Lung microvascular endothelial cell (primary cell): ENCODE results near the gene NRTN. TPM values are rescaled to one million over a fixed set of nuclear protein-coding genes. Genes with fewer than 3 reads are reported as not detected.
A peak's percentile ranks its signal among the peaks of the same experiment; 100 is the strongest.
"Not testable (repeated sequence)": the region's sequence is repeated elsewhere in the genome, so short reads cannot be mapped to it uniquely, and the experiment has no call there.

ENCODE experiments used
- DNase-seq, 2 donors: peaks; one replicate each; pipeline versions ENCODE4 v3.0.0 to v3.0.0-alpha.2; 2010; ENCODE audit warnings: low read depth in 2 of 2
- total RNA-seq: library from RNA; depleted of rRNA; stranded (reverse); fragments of >200 nt; gene quantifications from 2 replicates; pipeline ENCODE4 v1.2.1, GENCODE V29; 2014

Gene NRTN
- total RNA-seq, 1 donor from 2014 or later: 0.99 TPM

DNA sequence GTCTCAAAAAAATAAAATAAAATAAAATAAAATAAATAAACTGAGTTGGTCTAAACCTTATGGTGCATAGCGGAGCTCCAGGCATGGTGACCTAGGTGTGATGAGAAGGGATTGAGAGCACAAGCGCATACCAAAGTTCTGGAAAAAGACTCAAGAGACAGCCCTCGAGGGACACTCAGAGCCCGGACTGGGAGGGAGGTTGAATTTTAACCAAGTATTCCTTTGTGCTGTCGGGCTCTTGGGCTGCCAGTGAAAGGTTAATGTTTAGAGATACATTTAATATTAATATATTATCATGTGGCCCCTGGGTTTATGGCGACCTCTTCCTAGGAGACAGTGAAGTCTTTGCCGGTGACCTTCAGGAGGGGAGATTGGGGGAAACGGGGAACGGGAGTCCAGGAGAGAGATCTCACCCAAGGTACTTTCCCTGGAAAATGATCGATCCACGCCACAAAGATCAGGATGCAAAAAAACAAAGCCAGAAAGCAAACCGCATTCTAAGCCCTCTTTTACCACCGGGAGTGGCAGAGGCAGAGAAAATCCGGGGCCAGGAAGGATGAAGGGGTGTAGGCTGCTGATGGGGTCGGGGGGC, 33.0 kb downstream of the NRTN start:
- DNase-seq: no peak

DNA sequence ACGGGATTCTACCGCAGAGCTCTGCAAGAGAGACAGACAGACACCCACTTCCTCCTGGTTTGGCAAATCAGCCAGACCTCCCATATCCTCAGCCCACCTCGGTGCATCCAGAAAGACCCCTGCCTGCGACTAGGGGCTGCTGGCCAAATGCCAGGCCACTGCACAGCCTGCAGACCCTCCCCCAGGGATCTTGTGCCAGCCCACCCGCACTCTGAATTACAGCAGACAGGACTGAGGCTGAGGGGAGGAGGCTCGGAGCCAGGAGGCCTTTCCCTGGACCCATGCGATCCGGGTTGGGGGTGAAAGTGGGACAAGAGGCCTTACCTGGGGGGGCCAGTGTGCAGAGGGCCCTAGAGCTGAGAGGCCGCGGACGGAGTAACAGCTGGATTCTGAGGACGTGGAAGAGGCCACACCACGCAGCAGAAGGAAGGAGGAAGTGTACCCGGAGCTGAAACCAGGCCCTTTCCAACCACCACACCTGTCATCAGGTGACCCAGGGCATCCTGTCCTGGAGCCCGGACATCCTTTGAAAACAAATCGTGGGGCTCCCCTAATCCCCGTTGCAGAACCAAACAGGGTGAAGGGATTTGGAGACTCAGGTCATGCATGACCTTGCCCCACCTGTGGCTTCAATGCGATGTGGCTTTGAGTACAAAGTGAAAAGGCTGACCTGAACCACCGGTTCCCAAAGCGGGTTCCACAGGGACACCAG, 33.6 kb downstream of the NRTN start:
- no peak for DNase-seq

- no peak for DNase-seq
Observed at GRCh38 chr19:5839065-5840017, 34.5 kb downstream of the NRTN start, which contains the start of gene FUT6. TSS of gene FUT6 (minus strand) at chr19:5839702. CDS start at chr19:5832567, 7,135 bp downstream.

- DNase-seq: not testable (repeated sequence)
Observed at GRCh38 chr19:5841735-5842111, 36.9 kb downstream of the NRTN start.

DNA sequence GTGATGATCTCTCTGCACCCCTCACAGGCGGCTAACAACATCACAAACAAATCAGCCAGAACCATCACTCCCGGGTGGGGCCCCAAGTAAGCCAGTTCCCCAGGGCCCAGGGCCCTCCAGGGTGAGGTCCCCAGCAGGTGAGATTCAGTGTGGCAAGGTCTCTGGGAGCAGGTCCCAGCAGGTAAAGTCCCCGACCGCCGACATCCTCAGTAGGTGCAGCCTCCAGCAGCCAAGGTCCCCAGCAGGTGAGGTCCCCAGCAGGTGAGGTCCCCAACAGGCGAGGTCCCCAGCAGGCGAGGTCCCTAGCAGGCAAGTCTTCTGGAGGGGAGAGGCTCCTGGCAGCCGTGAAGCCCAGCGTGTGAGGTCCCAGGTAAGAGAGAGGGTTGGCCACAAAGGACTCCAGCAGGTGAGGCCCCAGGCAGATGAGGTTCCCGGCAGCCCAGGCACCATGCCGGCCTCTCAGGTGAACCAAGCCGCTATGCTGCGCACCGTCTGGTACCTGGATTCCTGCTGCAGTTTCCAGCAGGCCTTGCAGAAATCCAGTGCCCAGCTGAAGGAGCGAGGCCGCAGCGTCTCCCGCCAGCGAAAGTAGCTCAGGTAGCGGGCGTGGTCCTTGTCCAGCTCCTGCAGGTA, 38.5 kb downstream of the NRTN start:
- DNase-seq: no peak

DNA sequence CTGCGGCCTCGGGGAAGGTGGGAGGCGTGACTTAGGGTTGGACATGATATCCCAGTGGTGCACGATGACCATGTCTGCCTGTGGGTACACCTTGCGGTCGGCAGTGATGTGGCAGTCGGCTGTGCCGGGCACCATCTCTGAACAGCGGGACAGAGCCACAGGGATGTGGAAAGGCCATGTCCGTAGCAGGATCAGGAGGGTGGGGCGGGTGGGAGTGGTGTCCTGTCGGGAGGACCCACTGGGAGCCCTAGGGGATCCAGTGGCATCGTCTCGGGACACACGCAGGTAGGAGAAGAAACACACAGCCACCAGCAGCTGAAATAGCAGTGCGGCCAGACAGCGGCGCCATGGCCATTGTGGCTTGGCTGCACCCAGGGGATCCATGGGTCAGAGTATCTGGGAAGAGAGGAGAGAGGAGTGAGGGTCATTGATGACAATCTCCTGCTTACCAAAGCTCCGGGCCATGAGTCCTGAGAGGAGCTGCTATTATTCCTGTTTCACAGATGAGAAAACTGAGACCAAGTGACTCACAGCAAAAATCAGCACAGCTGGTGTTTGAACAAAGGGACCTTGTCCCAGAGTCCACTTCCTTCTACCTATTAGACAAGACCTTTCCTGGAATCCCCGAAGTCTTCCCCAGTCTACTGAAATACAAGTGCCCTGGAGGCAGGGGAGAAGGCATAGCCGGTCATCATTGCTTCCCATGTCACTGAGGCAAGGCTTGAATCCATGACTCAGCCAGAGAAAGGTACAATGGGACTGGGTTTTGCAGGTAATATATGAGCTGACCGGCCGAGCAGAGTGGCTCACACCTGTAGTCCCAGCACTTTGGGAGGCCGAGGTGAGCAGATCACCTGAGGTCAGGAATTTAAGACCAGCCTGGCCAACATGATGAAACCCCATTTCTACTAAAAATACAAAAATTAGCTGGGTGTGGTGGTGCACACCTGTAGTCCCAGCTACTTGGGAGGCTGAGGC, 39.9 kb downstream of the NRTN start:
- no peak for DNase-seq

DNA sequence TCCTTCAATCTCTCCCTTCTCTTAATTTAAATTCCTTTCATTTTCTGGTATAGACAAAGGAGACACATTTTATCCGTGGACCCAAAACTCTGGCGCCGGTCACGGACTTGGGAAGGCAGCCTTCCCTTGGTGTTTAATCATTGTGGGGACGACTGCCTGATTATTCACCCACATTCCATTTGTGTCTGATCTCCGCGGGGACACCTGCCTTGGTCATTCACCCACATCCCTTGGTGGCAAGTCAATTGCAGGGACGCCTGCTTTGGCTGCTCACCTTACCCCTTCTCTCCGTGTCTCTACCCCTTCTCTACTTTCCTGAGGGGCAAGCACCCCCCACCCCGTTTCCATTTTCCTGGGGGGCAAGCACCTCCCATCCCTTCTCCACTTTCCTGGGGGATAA, 43.0 kb downstream of the NRTN start:
- not testable (repeated sequence) for DNase-seq

GRCh38 chr19:5848621-5849020, 43.8 kb downstream of the NRTN start:
- DNase-seq: not testable (repeated sequence)

DNA sequence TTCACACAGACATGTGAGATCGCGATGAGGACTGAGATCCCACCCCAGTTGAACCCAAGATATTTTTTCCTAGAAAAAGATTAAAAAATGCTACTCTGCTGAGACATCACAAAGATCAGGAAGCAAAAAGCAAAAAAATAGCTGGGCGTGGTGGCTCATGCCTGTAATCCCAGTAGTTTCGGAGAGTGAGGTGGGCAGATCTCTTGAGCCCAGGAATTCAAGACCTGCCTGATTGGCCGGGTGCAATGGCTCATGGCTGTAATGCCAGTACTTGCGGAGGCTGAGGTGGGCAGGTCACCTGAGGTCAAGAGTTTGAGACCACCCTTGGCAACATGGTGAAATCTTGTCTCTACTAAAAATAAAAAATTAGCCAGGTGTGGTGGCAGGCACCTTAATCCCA, 45.3 kb downstream of the NRTN start:
- DNase-seq: no peak

DNA sequence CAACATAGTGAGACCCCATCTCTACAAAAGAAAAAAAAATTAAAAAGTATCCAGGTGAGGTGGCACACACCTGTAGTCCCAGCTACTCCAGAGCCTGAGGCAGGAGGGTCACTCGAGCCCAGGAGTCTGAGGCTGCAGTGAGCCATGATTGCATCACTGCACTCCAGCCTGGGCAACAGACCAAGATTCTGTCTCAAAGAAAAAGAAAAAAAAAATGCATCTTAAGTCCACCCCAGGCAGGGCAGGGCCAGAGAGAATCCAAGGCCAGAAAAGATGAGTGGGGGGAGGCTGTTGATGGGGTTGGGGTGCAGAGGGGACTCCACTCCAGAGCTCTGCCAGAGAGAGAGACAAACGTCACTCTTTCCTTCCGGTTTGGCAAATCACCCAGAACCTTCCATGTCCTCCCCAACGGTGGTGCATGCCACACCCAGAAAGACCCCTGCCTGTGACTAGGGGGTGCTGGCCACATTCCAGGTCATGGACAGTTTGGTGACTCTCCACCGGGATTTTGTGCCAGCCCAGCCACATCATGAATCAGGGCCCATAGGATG, 46.0 kb downstream of the NRTN start:
- peak; percentile 33 to 35 for DNase-seq

DNA sequence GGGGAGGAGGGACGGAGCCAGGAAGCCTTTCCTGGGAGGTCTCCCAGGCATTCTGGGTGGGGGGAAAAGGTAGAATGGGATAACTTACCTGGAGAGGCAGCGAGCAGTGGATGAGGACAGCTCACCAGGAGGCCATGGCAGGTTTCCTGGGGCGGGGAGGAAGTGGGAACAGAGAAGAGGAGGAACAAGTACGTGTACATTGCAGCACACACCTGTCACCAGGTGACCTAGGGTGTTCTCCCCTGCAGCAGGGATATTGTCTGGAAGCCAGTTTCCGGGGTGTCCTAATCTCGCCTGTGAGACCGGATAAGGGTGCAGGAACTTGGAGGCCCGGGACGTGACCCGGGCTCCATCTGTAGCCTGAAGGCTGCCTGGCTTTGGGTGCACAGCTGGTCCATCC, 46.4 kb downstream of the NRTN start, which contains the start of gene FUT3:
FUT3 (minus strand) TSS at position 148 of the 400 bp plus-strand sequence.
- DNase-seq: no peak

GRCh38 chr19:5854121-5854520, 49.3 kb downstream of the NRTN start:
- DNase-seq: not testable (repeated sequence)

DNA sequence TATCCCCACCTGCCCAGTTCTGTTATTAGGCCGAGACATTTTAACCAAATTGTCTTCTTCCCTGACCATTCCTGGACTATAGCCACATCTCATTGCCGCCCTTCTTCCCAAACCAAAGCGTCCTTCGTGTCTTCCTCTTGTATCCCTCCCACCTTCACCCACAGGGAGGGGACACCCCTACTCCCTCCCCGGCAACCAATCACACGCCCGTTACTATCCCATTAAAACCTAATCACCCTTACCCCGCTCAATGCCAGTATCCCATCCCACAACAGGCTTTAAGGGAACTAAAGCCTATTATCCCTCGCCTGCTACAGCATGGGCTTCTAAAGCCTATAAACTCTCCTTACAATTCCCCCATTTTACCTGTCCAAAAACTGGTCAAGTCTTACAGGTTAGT, 50.3 kb downstream of the NRTN start:
- not testable (repeated sequence) for DNase-seq

DNA sequence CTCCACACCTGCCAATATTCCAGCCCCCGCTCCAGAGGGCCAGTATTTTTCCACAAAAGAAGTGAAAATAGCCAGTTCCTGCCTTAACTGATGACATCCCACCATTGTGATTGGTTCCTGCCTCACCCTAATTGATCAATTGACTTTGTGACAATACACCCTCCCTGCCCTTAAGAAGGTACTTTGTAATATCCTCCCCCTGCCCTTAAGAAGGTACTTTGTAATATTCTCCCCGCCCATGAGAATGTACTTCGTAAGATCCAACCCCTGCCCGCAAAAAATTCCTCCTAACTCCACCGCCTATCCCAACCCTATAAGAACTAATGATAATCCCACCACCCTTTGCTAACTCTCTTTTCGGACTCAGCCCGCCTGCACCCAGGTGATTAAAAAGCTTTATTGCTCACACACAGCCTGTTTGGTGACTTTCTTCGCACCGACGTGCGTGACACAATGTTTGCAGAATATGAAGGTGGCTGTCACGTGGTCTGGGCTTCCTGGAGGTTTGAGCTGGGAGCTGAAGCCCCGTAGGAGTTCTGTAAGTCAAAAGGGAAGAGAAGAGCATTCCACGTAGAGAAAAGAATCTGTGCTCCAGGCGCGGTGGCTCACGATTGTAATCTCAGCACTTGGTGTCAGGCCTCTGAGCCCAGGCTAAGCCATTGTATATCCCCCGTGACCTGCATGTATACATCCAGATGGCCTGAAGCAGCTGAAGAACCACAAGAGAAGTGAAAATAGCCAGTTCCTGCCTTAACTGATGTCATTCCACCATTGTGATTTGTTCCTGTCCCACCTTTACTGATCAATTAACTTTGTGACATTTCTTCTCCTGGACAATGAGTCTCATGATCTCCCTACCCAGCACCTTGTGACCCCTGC, 52.6 kb downstream of the NRTN start:
- DNase-seq: no peak

DNA sequence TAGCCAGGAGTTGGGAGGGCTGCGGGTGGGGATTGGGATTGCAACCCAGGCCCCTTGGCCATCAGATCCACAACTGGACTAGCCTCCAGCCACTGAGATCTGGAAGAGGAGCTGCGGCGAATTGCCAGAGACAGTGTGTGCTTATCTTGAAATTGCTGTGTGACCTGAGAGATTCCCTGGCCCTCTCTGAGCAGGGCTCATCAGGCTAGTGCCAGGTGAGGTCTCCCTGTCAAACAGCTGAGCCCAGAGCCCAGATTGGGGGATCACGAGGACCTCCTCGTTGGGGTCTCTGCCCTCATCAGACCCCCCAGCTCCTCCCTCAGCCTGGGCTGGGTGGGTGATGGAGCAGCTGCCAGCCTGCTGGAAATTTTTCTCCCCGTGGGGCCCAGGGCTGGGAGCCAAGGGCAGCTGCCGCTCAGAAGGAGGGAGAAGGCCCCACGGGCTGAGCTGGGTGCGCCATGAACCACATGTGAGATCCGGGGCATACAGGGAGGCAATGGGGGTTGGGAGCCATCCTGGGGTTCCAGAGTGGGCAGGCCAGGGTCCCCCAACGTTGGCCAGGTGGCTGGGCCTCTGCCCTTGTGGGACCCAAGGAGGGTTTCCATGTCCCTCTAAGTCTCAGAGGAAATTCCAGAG, 58.3 kb downstream of the NRTN start:
- no peak for DNase-seq

GRCh38 chr19:5864013-5864720, 59.3 kb downstream of the NRTN start:
- DNase-seq: no peak

DNA sequence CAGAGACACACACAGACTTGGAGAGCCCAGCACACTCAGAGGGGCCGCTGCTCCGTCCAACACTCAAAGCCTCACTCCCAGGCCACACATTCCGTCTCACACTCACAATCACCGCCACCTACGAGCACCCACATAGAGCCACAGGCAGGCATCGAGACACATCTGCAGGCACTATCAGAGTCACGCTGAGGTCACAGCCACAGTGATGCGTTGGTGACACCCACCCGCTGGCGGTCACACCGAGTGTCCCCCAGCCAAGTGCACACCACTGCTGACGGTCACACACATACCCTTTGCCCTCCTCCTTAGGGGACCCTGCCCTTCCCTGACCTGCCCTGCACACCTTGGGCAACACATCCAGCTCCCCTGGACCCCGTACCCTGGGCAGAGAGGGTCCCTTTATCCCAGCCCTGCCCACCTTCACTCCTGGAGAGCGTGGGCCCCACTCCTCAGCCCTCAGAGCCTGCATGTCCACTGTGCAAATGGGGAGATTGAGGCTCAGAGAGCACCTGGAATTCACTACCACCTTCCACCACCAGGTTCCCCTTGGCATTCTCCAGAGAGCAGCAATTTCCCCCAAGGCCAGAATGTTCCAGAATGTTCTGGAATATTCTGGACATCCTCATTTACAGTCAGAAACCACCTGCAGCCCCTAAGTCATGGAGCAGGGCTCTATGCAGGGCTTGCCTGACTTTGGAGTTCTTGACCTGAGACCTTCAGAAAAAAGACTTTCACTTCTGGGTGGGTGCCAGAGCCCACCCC, 60.0 kb downstream of the NRTN start:
- no peak for DNase-seq
